ENCODE data around the gene EIF2A. TPM values are rescaled to one million over a fixed set of nuclear protein-coding genes. Genes with fewer than 3 reads are reported as not detected.

EIF2A gene
- total and polyA plus RNA-seq, 2 of the 13 experiments (the other 11 are each of a cell fraction or from before 2014, with no cell fraction given), result 124 to 139 TPM

GRCh38 chr3:150603153-150603979, 56.8 kb downstream of the EIF2A start, which contains the start of gene SELENOT (continued):
- TF ChIP-seq ZNF276 (CRISPR knock-in tag; IDR thresholded peaks at IDR 0.05; ENCODE audit: low read depth) (no peak; the same call in none of the 2 replicates), ZNF432 (CRISPR knock-in tag; IDR thresholded peaks at IDR 0.05; ENCODE audit: borderline replicate concordance) (no peak), JARID2 (CRISPR knock-in tag; IDR thresholded peaks at IDR 0.05; ENCODE audit: insufficient replicate concordance) (no peak), GRHL1 (CRISPR knock-in tag; conservative IDR thresholded peaks at IDR 0.05) (no peak), ZNF138 (CRISPR knock-in tag; IDR thresholded peaks at IDR 0.05; ENCODE audit: low read depth) (no peak), NR2F1 (CRISPR knock-in tag; IDR thresholded peaks at IDR 0.05) (peak in 1 of 2 experiments; percentile 33; a peak in 1 of 4 replicates), ZBTB26 (CRISPR knock-in tag; IDR thresholded peaks at IDR 0.05; ENCODE audit: borderline replicate concordance) (peak; percentile 64; the same call in 1 of the 2 replicates), MLX (CRISPR knock-in tag; IDR thresholded peaks at IDR 0.05) (no peak), ZBTB44 (CRISPR knock-in tag; IDR thresholded peaks at IDR 0.05) (0 out of 2 replicates have a peak, but pooled peaks have one; percentile 81), NKX3-1 (CRISPR knock-in tag; IDR thresholded peaks at IDR 0.05) (peak; percentile 92), LRRFIP1 (CRISPR knock-in tag; conservative IDR thresholded peaks at IDR 0.05) (no peak), POLR2AphosphoS2 (IDR thresholded peaks at IDR 0.05; ENCODE audit: low read depth, low read length) (no peak), ZNF598 (CRISPR knock-in tag; IDR thresholded peaks at IDR 0.05; ENCODE audit: borderline replicate concordance) (peak; percentile 89; the same call in 1 of the 2 replicates), SATB2 (CRISPR knock-in tag; IDR thresholded peaks at IDR 0.05) (peak; percentile 70; the same call in 1 of the 2 replicates), ZNF572 (CRISPR knock-in tag; IDR thresholded peaks at IDR 0.05) (no peak), HHEX (CRISPR knock-in tag; IDR thresholded peaks at IDR 0.05) (no peak), LBX2 (CRISPR knock-in tag; IDR thresholded peaks at IDR 0.05; ENCODE audit: borderline replicate concordance) (peak; percentile 22; the same call in 1 of the 2 replicates)
